H9 (cell line): ENCODE measurements around the gene THSD4. TPM values are rescaled to one million over a fixed set of nuclear protein-coding genes. Genes with fewer than 3 reads are reported as not detected.

ENCODE experiments used
- DNase-seq: peaks from one replicate; pipeline ENCODE4 v3.0.0-alpha.2; 2017
- H2AFZ ChIP-seq: one replicate; pipeline ENCODE4 v1.6.1; 2013; ENCODE audit warnings: mild to moderate bottlenecking, low read length, control low read depth, moderate library complexity
- H2AK5ac ChIP-seq: 2 replicates; pipeline ENCODE4 v1.6.1; 2013; ENCODE audit warnings: low read length, control low read depth, mixed read lengths; ENCODE audit not compliant: insufficient read length
- H2BK120ac ChIP-seq: one replicate; pipeline ENCODE4 v1.6.1; 2013; ENCODE audit warnings: low read depth, mild to moderate bottlenecking, low read length, control low read depth, inconsistent platforms; ENCODE audit not compliant: poor library complexity, severe bottlenecking
- H2BK12ac ChIP-seq: 2 replicates; pipeline ENCODE4 v1.6.1; 2013; ENCODE audit warnings: low read length, control low read depth, mixed read lengths, low read depth; ENCODE audit not compliant: insufficient read length
- H2BK15ac ChIP-seq: 2 replicates; pipeline ENCODE4 v1.6.1; 2013; ENCODE audit warnings: low read depth, low read length, control low read depth
- H2BK20ac ChIP-seq: one replicate; pipeline ENCODE4 v1.6.1; 2013; ENCODE audit warnings: low read depth, mild to moderate bottlenecking, low read length, control low read depth, inconsistent platforms; ENCODE audit not compliant: poor library complexity, severe bottlenecking
- H2BK5ac ChIP-seq: 2 replicates; pipeline ENCODE4 v1.6.1; 2013; ENCODE audit warnings: low read length, control low read depth, mixed read lengths; ENCODE audit not compliant: insufficient read length
- H3K14ac ChIP-seq: 2 replicates; pipeline ENCODE4 v1.6.1; 2013; ENCODE audit warnings: low read length, control low read depth; ENCODE audit not compliant: insufficient read depth
- H3K18ac ChIP-seq: 2 replicates; pipeline ENCODE4 v1.6.1; 2013; ENCODE audit warnings: low read depth, mild to moderate bottlenecking, mixed read lengths, low read length, control low read depth; ENCODE audit not compliant: insufficient read length
- H3K23ac ChIP-seq: 2 replicates; pipeline ENCODE4 v1.6.1; 2013; ENCODE audit warnings: low read length, control low read depth, mixed read lengths, low read depth; ENCODE audit not compliant: insufficient read length
- H3K23me2 ChIP-seq: 2 replicates; pipeline ENCODE4 v1.6.1; 2013; ENCODE audit warnings: low read depth, mild to moderate bottlenecking, mixed read lengths, low read length, control low read depth; ENCODE audit not compliant: insufficient read length, poor library complexity, severe bottlenecking
- H3K27ac ChIP-seq: 2 replicates; pipeline ENCODE4 v1.5.1; 2013; ENCODE audit warnings: low read length, control low read depth, mixed read lengths, low read depth; ENCODE audit not compliant: insufficient read length
- H3K27me3 ChIP-seq: 2 replicates; pipeline ENCODE4 v1.6.1; 2013; ENCODE audit warnings: low read length, control low read depth, inconsistent platforms; ENCODE audit not compliant: insufficient read depth
- H3K4ac ChIP-seq: 2 replicates; pipeline ENCODE4 v1.6.1; 2013; ENCODE audit warnings: low read depth, mild to moderate bottlenecking, control low read depth, inconsistent platforms, low read length, moderate library complexity
- H3K4me1 ChIP-seq: 2 replicates; pipeline ENCODE4 v1.6.1; 2013; ENCODE audit warnings: low read length, control low read depth, inconsistent platforms; ENCODE audit not compliant: insufficient read depth
- H3K4me2 ChIP-seq: 2 replicates; pipeline ENCODE4 v1.6.1; 2013; ENCODE audit warnings: low read length, control low read depth, mixed read lengths; ENCODE audit not compliant: insufficient read length, insufficient read depth
- H3K56ac ChIP-seq: 2 replicates; pipeline ENCODE4 v1.6.1; 2013; ENCODE audit warnings: low read depth, mild to moderate bottlenecking, mixed read lengths, low read length, control low read depth; ENCODE audit not compliant: insufficient read length
- H3K79me1 ChIP-seq: 2 replicates; pipeline ENCODE4 v1.6.1; 2013; ENCODE audit warnings: low read depth, mild to moderate bottlenecking, moderate library complexity, low read length, control low read depth, inconsistent platforms; ENCODE audit not compliant: insufficient read depth, poor library complexity, severe bottlenecking
- H3K79me2 ChIP-seq: 2 replicates; pipeline ENCODE4 v1.6.1; 2013; ENCODE audit warnings: low read length, control low read depth, inconsistent platforms; ENCODE audit not compliant: insufficient read depth
- H3K9ac ChIP-seq: 2 replicates; pipeline ENCODE4 v1.6.1; 2013; ENCODE audit warnings: low read length, control low read depth, mixed read lengths; ENCODE audit not compliant: insufficient read length; ENCODE audit errors: extremely low read depth
- H3K9me3 ChIP-seq: one replicate; pipeline ENCODE4 v1.6.1; 2013; ENCODE audit warnings: low read depth, low read length, inconsistent platforms; ENCODE audit not compliant: control insufficient read depth
- H3T11ph ChIP-seq: one replicate; pipeline ENCODE4 v1.6.1; 2013; ENCODE audit warnings: mild to moderate bottlenecking, low read length, control low read depth, inconsistent platforms
- H4K20me1 ChIP-seq: one replicate; pipeline ENCODE4 v1.6.1; 2013; ENCODE audit not compliant: control insufficient read depth, insufficient read length, insufficient read depth
- H4K5ac ChIP-seq: 2 replicates; pipeline ENCODE4 v1.6.1; 2013; ENCODE audit warnings: low read depth, mild to moderate bottlenecking, mixed read lengths, low read length, control low read depth; ENCODE audit not compliant: insufficient read length
- H4K8ac ChIP-seq: replicated peaks from 2 replicates; pipeline ENCODE4 v1.6.1; 2013; ENCODE audit warnings: low read length, control low read depth, mixed read lengths, low read depth; ENCODE audit not compliant: insufficient read length
- H4K91ac ChIP-seq: 2 replicates; pipeline ENCODE4 v1.6.1; 2013; ENCODE audit warnings: low read depth, mild to moderate bottlenecking, moderate library complexity, mixed read lengths, low read length, control low read depth; ENCODE audit not compliant: insufficient read length
- H3K27ac Mint-ChIP-seq, 3 experiments: 2 replicates in 2 of 3; 3 replicates in 1 of 3; pipeline ENCODE4 v1.8.0; 2020 to 2021; ENCODE audit warnings: mixed read lengths in 3 of 3, mild to moderate bottlenecking in 1 of 3, moderate library complexity in 1 of 3
- H3K27me3 Mint-ChIP-seq: 2 replicates; pipeline ENCODE4 v1.8.0; 2021; ENCODE audit warnings: low read depth, mild to moderate bottlenecking, moderate library complexity, mixed read lengths
- H3K36me3 Mint-ChIP-seq, 3 experiments: 2 replicates in 2 of 3; 3 replicates in 1 of 3; pipeline ENCODE4 v1.8.0; 2020 to 2021; ENCODE audit warnings: low read depth in 3 of 3, mixed read lengths in 3 of 3; ENCODE audit not compliant: insufficient read depth in 1 of 3
- H3K4me1 Mint-ChIP-seq, 2 experiments: 2 replicates each; pipeline ENCODE4 v1.8.0; 2020; ENCODE audit warnings: mixed read lengths in 2 of 2
- H3K4me3 Mint-ChIP-seq, 2 experiments: 2 replicates in 1 of 2; 3 replicates in 1 of 2; pipeline ENCODE4 v1.8.0; 2020 to 2021; ENCODE audit warnings: mild to moderate bottlenecking in 2 of 2, mixed read lengths in 2 of 2, moderate library complexity in 1 of 2
- H3K9me3 Mint-ChIP-seq, 2 experiments: 2 replicates in 1 of 2; 3 replicates in 1 of 2; pipeline ENCODE4 v1.8.0; 2020; ENCODE audit warnings: mild to moderate bottlenecking in 2 of 2, mixed read lengths in 2 of 2, moderate library complexity in 1 of 2
- CTCF ChIP-seq: fragments of 200-600 bp; sonication (generic); conservative IDR thresholded peaks from 3 replicates; pipeline ENCODE4 v1.8.0; 2021; ENCODE audit warnings: antibody characterized with exemption, mild to moderate bottlenecking
- WGBS: extraction: QIAGEN DNeasy Blood & Tissue Kit; methylation state at CpG from one replicate; pipeline ENCODE4 v1.1.7; 2013; ENCODE audit warnings: missing lambda C conversion rate, low lambda C conversion rate, mixed read lengths; ENCODE audit not compliant: insufficient read length; ENCODE audit errors: extremely low coverage; 5-methylcytosine and 5-hydroxymethylcytosine counted together
- total RNA-seq: library from RNA; stranded (reverse); gene quantifications from 2 replicates; pipeline ENCODE4 v1.2.1, GENCODE V29; 2021

THSD4 gene
- total RNA-seq, 1 experiment from 2014 or later = 5.5 TPM

GRCh38 chr15:71573599-71573998 is 458.3 kb downstream of the THSD4 start:
- no peaks in the 10 kb centered on the region for H3K23me2 ChIP-seq
- H3K9ac ChIP-seq = no peak overlapping the region
- H2BK120ac ChIP-seq = no peak overlapping the region
- H4K8ac ChIP-seq = no peak overlapping the region
- Mint-ChIP-seq H3K27me3 (peaks cover 3% of the 10 kb centered on the region), H3K27ac (no peak overlapping the region), H3K36me3 (no peaks in the 10 kb centered on the region), H3K4me3 (no peak overlapping the region), H3K4me1 (peaks cover 14 to 20% of the 10 kb centered on the region in 2 experiments), H3K9me3 (no peaks in the 10 kb centered on the region)
- no peak overlapping the region for H3K14ac ChIP-seq
- no peaks in the 10 kb centered on the region for H3K79me2 ChIP-seq
- H2BK15ac ChIP-seq = no peak overlapping the region
- H4K20me1 ChIP-seq = no peaks in the 10 kb centered on the region
- H3K27me3 ChIP-seq = no peaks in the 10 kb centered on the region
- H3K4me2 ChIP-seq = no peak overlapping the region
- no peaks in the 10 kb centered on the region for H3K4me1 ChIP-seq
- H2AFZ ChIP-seq = no peak overlapping the region
- no peak overlapping the region for H3K27ac ChIP-seq
- TF ChIP-seq CTCF = no peak
- H3K56ac ChIP-seq = no peak overlapping the region
- no peaks in the 10 kb centered on the region for H3K79me1 ChIP-seq
- no peak overlapping the region for H2BK5ac ChIP-seq
- no peak overlapping the region for H2BK12ac ChIP-seq
- no CpG with 5 or more reads among the region's 2 CpGs for WGBS
- no peak overlapping the region for H3K4ac ChIP-seq
- no peak overlapping the region for H3K23ac ChIP-seq
- H4K5ac ChIP-seq = no peak overlapping the region
- no peak overlapping the region for H2AK5ac ChIP-seq
- H3K18ac ChIP-seq = no peak overlapping the region
- H3T11ph ChIP-seq = no peak overlapping the region
- no peak overlapping the region for H2BK20ac ChIP-seq
- H4K91ac ChIP-seq = no peak overlapping the region
- no peaks in the 10 kb centered on the region for H3K9me3 ChIP-seq
- DNase-seq = no peak
